Adrenal gland (tissue), 12 donors: Measurements from ENCODE around the gene CECR2. TPM values are rescaled to one million over a fixed set of nuclear protein-coding genes. Genes with fewer than 3 reads are reported as not detected.

Experiments
- DNase-seq, 7 donors: peaks; one replicate each; pipeline ENCODE4 v3.0.0-alpha.2; 2019 to 2020
- H3K27ac ChIP-seq, 5 donors: fragments of 200-600 bp; sonication (generic) in 4 of 5; 1 replicate in 3 of 5; 2 replicates in 2 of 5; pipeline versions ENCODE4 v1.5.1 to v1.8.0; 2016 to 2020; ENCODE audit warnings: mild to moderate bottlenecking in 1 of 5
- H3K27me3 ChIP-seq: fragments of 200-600 bp; 2 replicates; pipeline ENCODE4 v1.8.0; 2021
- H3K36me3 ChIP-seq, 2 donors: fragments of 200-600 bp; replicated peaks in 1 of 2; 1 replicate in 1 of 2; 2 replicates in 1 of 2; pipeline versions ENCODE4 v1.5.1 to v1.8.0; 2018 to 2022
- H3K4me1 ChIP-seq, 2 donors: fragments of 200-600 bp; replicated peaks in 1 of 2; 1 replicate in 1 of 2; 2 replicates in 1 of 2; pipeline versions ENCODE4 v1.5.1 to v1.8.0; 2018 to 2021
- H3K4me3 ChIP-seq, 4 donors: fragments of 200-600 bp; sonication (generic) in 3 of 4; one replicate each; pipeline ENCODE4 v1.5.1; 2016 to 2018
- H3K9me3 ChIP-seq, 3 donors: fragments of 200-600 bp; sonication (generic) in 1 of 3; replicated peaks in 1 of 3; 1 replicate in 2 of 3; 2 replicates in 1 of 3; pipeline versions ENCODE4 v1.5.1 to v1.8.0; 2016 to 2021
- POLR2A ChIP-seq, 2 donors: fragments of 450-650 bp; IDR thresholded peaks; one replicate each; pipeline ENCODE4 v1.6.1; 2017; ENCODE audit warnings: antibody characterized with exemption in 2 of 2, mild to moderate bottlenecking in 2 of 2, moderate library complexity in 1 of 2
- WGBS, 4 donors: extraction: QIAGEN DNeasy Blood & Tissue Kit in 2 of 4; methylation state at CpG; one replicate each; pipeline versions ENCODE4 v1.1.5 to v1.1.7; 2013 to 2017; 5-methylcytosine and 5-hydroxymethylcytosine counted together
- intact Hi-C, 2 donors: fragments of 100-400 bp; cut with DNase I; formaldehyde crosslinking; loops; one replicate each; pipeline versions ENCODE4 v1.14.1 to v1.15.0; 2022 to 2023
- polyA plus RNA-seq, 3 donors: library from polyadenylated mRNA; stranded (reverse); fragments of 200-250 nt in 2 of 3; fragments of 350-450 nt in 1 of 3; fragmentation: Illumina TruSeq in 1 of 3; extraction: RNeasy Lipid Tissue Mini Kit (QIAGEN cat#74804) in 1 of 3; gene quantifications; one replicate each; pipeline ENCODE4 v1.2.3, GENCODE V29; 2013 to 2014
- total RNA-seq, 9 donors: library from RNA; depleted of rRNA in 4 of 9; stranded (reverse); fragments of >200 nt in 4 of 9; fragments of 120-200 nt in 1 of 9; fragmentation: NEBNext Ultra II Directional in 1 of 9; extraction: Animal tissue kit (Norgen Biotek cat#: 25700) in 1 of 9; gene quantifications; one replicate each; pipeline versions ENCODE4 v1.1.0 to v1.2.4, GENCODE V29; 2013 to 2023
- TF ChIP-seq, protein P1 (sequence below), 6 experiments: fragments of 450-650 bp in 4 of 6; fragments of 200-600 bp in 2 of 6; sonication (generic) in 1 of 6; IDR thresholded peaks; 1 replicate in 5 of 6; 2 replicates in 1 of 6; pipeline versions ENCODE4 v1.5.1 to v1.8.0; 2016 to 2021; ENCODE audit warnings: antibody characterized with exemption in 6 of 6, mild to moderate bottlenecking in 2 of 6, moderate library complexity in 1 of 6
- donor health status: healthy with polysubstance abuse.
- donor health status: Bipolar disorder and iron deficiency.
- donor health status: DM: yes; HTN: yes; CAD: no.
- donor health status: DM: no; HTN: no; CAD: no.
- donor health status: DM: no; HTN: no; CAD: no.
- donor health status: DM: yes; HTN: yes; CAD: no.

The CECR2 gene
- total and polyA plus RNA-seq, 12 donors: 0.20 to 1.7 (median 0.67) TPM

DNA sequence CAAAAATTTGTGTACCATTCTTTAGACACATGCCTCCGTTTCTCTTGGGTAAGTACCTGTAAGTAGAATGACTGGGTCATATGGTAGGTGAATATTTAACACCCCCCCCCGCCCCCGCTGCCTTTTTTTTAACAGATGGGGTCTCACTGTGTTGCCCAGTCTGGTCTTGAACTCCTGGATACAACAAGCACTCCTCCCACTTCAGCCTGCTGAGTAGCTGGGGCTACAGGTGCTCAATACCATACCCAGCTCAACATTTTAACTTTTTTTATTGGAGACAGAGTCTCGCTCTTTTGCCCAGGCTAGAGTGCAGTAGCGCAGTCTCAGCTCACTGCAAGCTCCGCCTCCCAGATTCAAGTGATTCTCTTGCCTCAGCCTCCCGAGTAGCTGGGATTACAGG is 32.5 kb downstream of the CECR2 start:
- Histone ChIP-seq H3K27ac (no peak overlapping the region), H3K4me3 (no peak overlapping the region), H3K4me1 (no peaks in the 10 kb centered on the region), H3K36me3 (no peaks in the 10 kb centered on the region), H3K9me3 (no peaks in the 10 kb centered on the region), H3K27me3 (no peaks in the 10 kb centered on the region)
- intact Hi-C loops: no loop called here
- no peak for TF ChIP-seq POLR2A (IDR thresholded peaks at IDR 0.05)
- TF ChIP-seq, protein P1, sequence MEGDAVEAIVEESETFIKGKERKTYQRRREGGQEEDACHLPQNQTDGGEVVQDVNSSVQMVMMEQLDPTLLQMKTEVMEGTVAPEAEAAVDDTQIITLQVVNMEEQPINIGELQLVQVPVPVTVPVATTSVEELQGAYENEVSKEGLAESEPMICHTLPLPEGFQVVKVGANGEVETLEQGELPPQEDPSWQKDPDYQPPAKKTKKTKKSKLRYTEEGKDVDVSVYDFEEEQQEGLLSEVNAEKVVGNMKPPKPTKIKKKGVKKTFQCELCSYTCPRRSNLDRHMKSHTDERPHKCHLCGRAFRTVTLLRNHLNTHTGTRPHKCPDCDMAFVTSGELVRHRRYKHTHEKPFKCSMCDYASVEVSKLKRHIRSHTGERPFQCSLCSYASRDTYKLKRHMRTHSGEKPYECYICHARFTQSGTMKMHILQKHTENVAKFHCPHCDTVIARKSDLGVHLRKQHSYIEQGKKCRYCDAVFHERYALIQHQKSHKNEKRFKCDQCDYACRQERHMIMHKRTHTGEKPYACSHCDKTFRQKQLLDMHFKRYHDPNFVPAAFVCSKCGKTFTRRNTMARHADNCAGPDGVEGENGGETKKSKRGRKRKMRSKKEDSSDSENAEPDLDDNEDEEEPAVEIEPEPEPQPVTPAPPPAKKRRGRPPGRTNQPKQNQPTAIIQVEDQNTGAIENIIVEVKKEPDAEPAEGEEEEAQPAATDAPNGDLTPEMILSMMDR (IDR thresholded peaks at IDR 0.05): no peak
- WGBS, 4 donors: 82 to 94% (median 89%) methylated on average over 7 of the region's 7 CpGs
- no peak for DNase-seq

DNA sequence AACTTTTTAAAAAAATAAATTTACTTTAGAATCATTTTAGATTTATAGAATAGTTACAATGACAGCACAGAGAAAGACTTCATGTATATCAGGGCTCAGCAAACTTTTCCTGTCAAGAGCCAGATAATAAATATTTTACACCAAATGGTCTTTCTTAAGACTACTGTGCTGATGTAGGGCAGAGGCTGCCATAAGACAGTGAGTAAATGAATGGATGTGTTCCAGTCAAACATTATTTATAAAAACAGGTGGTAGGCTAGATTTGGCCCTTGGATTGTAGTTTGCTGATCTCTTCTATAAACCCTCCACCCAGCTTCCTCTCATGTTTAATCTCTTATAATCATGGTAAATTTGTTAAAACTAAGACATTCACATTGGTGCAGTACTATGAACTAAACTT is 33.0 kb downstream of the CECR2 start:
- no peaks in the 10 kb centered on the region for H3K4me1 ChIP-seq
- H3K9me3 ChIP-seq: no peaks in the 10 kb centered on the region
- no peaks in the 10 kb centered on the region for H3K36me3 ChIP-seq
- no peak overlapping the region for H3K4me3 ChIP-seq
- H3K27me3 ChIP-seq: no peaks in the 10 kb centered on the region
- no peak overlapping the region for H3K27ac ChIP-seq
- intact Hi-C loops: no loop called here
- TF ChIP-seq, protein P1 (IDR thresholded peaks at IDR 0.05): no peak
- no peak for TF ChIP-seq POLR2A (IDR thresholded peaks at IDR 0.05)
- no peak for DNase-seq

DNA sequence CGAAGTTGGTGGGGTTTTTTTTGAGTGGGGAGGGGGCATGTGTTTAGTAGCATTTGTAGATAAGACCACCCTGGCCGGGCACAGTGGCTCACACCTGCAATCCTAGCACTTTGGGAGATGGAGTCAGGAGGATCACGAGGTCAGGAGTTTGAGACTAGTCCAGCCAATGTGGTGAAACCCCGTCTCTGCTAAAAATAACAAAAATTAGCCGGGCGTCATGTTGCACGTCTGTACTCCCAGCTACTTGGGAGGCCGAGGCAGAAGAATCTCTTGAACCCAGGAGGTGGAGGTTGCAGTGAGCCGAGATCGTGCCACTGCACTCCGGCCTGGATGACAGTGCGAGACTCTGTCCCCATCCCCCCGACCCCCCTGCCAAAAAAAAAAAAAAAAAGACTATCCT is 34.6 kb downstream of the CECR2 start:
- 60 to 81% (median 78%) methylated on average over 12 to 13 of the region's 13 CpGs for WGBS, 4 donors
- no peaks in the 10 kb centered on the region for H3K9me3 ChIP-seq
- no peak overlapping the region for H3K4me3 ChIP-seq
- no peak overlapping the region for H3K27ac ChIP-seq
- TF ChIP-seq, protein P1 (IDR thresholded peaks at IDR 0.05): no peak
- no peak for TF ChIP-seq POLR2A (IDR thresholded peaks at IDR 0.05)
- H3K4me1 ChIP-seq: no peaks in the 10 kb centered on the region
- DNase-seq: no peak
- H3K36me3 ChIP-seq: no peaks in the 10 kb centered on the region
- intact Hi-C loops: no loop called here
- H3K27me3 ChIP-seq: no peaks in the 10 kb centered on the region

DNA sequence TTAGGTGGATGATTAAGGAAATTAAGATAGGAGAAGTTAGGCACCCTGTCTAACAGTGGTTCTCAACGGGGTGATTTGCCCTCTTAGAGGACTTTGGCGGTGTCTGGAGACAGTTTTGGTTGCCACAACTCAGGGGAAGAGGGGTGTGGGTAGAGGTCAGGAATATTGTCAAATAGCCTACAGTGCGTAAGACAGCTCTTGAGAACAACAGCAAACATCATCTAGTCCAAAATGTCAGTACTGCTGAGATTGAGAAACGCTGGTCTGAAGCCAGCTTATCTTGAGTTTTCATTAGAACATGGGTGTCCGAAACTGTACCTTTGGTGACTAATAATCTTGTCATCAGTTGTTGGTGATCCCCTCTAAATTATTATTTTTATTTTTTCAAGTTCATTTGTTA is 38.4 kb downstream of the CECR2 start:
- intact Hi-C loops: no loop called here
- Histone ChIP-seq H3K27ac (no peak overlapping the region), H3K36me3 (no peaks in the 10 kb centered on the region), H3K4me3 (no peak overlapping the region), H3K27me3 (no peaks in the 10 kb centered on the region), H3K9me3 (no peaks in the 10 kb centered on the region), H3K4me1 (no peaks in the 10 kb centered on the region)
- no peak for DNase-seq
- TF ChIP-seq, protein P1 (IDR thresholded peaks at IDR 0.05): no peak
- TF ChIP-seq POLR2A (IDR thresholded peaks at IDR 0.05): no peak
- whole genome bisulfite sequencing, 4 donors: 64 to 81% (median 75%) methylated on average over 5 of the region's 5 CpGs
